Measurements from ENCODE around the gene TRAPPC12. TPM values are rescaled to one million over a fixed set of nuclear protein-coding genes. Genes with fewer than 3 reads are reported as not detected.

TRAPPC12 gene
- total RNA-seq, 1 experiment from 2014 or later: 52.9 TPM

GRCh38 chr2:3456125-3456524, 76.6 kb downstream of the TRAPPC12 start:
- Histone ChIP-seq H3K4me1 (peaks cover 20% of the 10 kb centered on the region), H3K27ac (no peak overlapping the region), H3K4me3 (no peak overlapping the region), H3K9me3 (replicated peaks) (no peaks in the 10 kb centered on the region), H3K27me3 (no peaks in the 10 kb centered on the region), H3K36me3 (peaks cover 5% of the 10 kb centered on the region)
- no peak for DNase-seq

- Histone ChIP-seq H3K27me3 (no peaks in the 10 kb centered on the region), H3K9me3 (replicated peaks) (no peaks in the 10 kb centered on the region), H3K4me1 (peaks cover 6% of the 10 kb centered on the region), H3K36me3 (peaks cover 5% of the 10 kb centered on the region), H3K27ac (no peak overlapping the region), H3K4me3 (no peak overlapping the region)
- DNase-seq: no peak
Observed at GRCh38 chr2:3457524-3458395, 78.3 kb downstream of the TRAPPC12 start.

GRCh38 chr2:3458396-3459184, 79.1 kb downstream of the TRAPPC12 start:
- DNase-seq: no peak
- H3K27me3 ChIP-seq: no peaks in the 10 kb centered on the region
- peaks cover 5% of the 10 kb centered on the region for H3K36me3 ChIP-seq
- peaks cover 4% of the 10 kb centered on the region; the same call in 1 of the 2 replicates for H3K4me1 ChIP-seq
- no peaks in the 10 kb centered on the region for H3K9me3 ChIP-seq (replicated peaks)
- no peak overlapping the region for H3K27ac ChIP-seq
- H3K4me3 ChIP-seq: no peak overlapping the region

GRCh38 chr2:3459185-3460015, 79.9 kb downstream of the TRAPPC12 start:
- H3K9me3 ChIP-seq (replicated peaks): no peaks in the 10 kb centered on the region
- H3K27me3 ChIP-seq: no peaks in the 10 kb centered on the region
- DNase-seq: peak; percentile 49 to 53
- H3K27ac ChIP-seq: no peak overlapping the region
- H3K36me3 ChIP-seq: peaks cover 5% of the 10 kb centered on the region
- no peak overlapping the region for H3K4me3 ChIP-seq
- peaks cover 4% of the 10 kb centered on the region; the same call in 1 of the 2 replicates for H3K4me1 ChIP-seq

GRCh38 chr2:3460156-3460555, 80.7 kb downstream of the TRAPPC12 start:
- Histone ChIP-seq H3K9me3 (replicated peaks) (no peaks in the 10 kb centered on the region), H3K27me3 (no peaks in the 10 kb centered on the region), H3K27ac (no peak overlapping the region), H3K36me3 (peaks cover 5% of the 10 kb centered on the region), H3K4me1 (peaks cover 4% of the 10 kb centered on the region; the same call in 1 of the 2 replicates), H3K4me3 (no peak overlapping the region)
- no peak for DNase-seq

- no peaks in the 10 kb centered on the region for H3K9me3 ChIP-seq (replicated peaks)
- H3K4me1 ChIP-seq: peaks cover 4% of the 10 kb centered on the region; the same call in 1 of the 2 replicates
- H3K4me3 ChIP-seq: no peak overlapping the region
- no peak overlapping the region for H3K27ac ChIP-seq
- DNase-seq: no peak
- H3K36me3 ChIP-seq: peaks cover 5% of the 10 kb centered on the region; the same call in 1 of the 2 replicates
- H3K27me3 ChIP-seq: no peaks in the 10 kb centered on the region
Observed at GRCh38 chr2:3460831-3461800, 81.6 kb downstream of the TRAPPC12 start.

- H3K4me3 ChIP-seq: no peak overlapping the region
- H3K4me1 ChIP-seq: peaks cover 4% of the 10 kb centered on the region; the same call in 1 of the 2 replicates
- DNase-seq: peak in 1 of 2 experiments; percentile 80
- H3K27ac ChIP-seq: no peak overlapping the region
- no peaks in the 10 kb centered on the region for H3K27me3 ChIP-seq
- H3K36me3 ChIP-seq: peaks cover under 1% of the 10 kb centered on the region; the same call in 1 of the 2 replicates
- H3K9me3 ChIP-seq (replicated peaks): no peaks in the 10 kb centered on the region
Observed at GRCh38 chr2:3461801-3462492, 82.5 kb downstream of the TRAPPC12 start.

- Histone ChIP-seq H3K36me3 (no peaks in the 10 kb centered on the region), H3K4me1 (peaks cover 4% of the 10 kb centered on the region; the same call in 1 of the 2 replicates)
- no peak for DNase-seq
Observed at GRCh38 chr2:3462493-3463104, 83.1 kb downstream of the TRAPPC12 start.

GRCh38 chr2:3463186-3463835, 83.8 kb downstream of the TRAPPC12 start:
- no peak for DNase-seq
- Histone ChIP-seq H3K27ac (no peak overlapping the region), H3K27me3 (no peaks in the 10 kb centered on the region), H3K4me3 (no peak overlapping the region), H3K4me1 (peaks cover 4% of the 10 kb centered on the region; the same call in 1 of the 2 replicates), H3K9me3 (replicated peaks) (no peaks in the 10 kb centered on the region), H3K36me3 (no peaks in the 10 kb centered on the region)

More at GRCh38 chr2:3462493-3463104, 83.1 kb downstream of the TRAPPC12 start:
- H3K27me3 ChIP-seq: no peaks in the 10 kb centered on the region
- H3K27ac ChIP-seq: no peak overlapping the region
- H3K4me3 ChIP-seq: no peak overlapping the region
- no peaks in the 10 kb centered on the region for H3K9me3 ChIP-seq (replicated peaks)

- no peak for DNase-seq
- peaks cover 4% of the 10 kb centered on the region; the same call in 1 of the 2 replicates for H3K4me1 ChIP-seq
- H3K9me3 ChIP-seq (replicated peaks): no peaks in the 10 kb centered on the region
- no peak overlapping the region for H3K27ac ChIP-seq
- no peaks in the 10 kb centered on the region for H3K27me3 ChIP-seq
- no peaks in the 10 kb centered on the region for H3K36me3 ChIP-seq
- H3K4me3 ChIP-seq: no peak overlapping the region
Observed at GRCh38 chr2:3463944-3464343, 84.5 kb downstream of the TRAPPC12 start.

- H3K27ac ChIP-seq: no peak overlapping the region
- DNase-seq: no peak
- H3K27me3 ChIP-seq: no peaks in the 10 kb centered on the region
- no peaks in the 10 kb centered on the region for H3K36me3 ChIP-seq
- peaks cover 1% of the 10 kb centered on the region; the same call in 1 of the 2 replicates for H3K4me1 ChIP-seq
- no peaks in the 10 kb centered on the region for H3K9me3 ChIP-seq (replicated peaks)
- H3K4me3 ChIP-seq: no peak overlapping the region
Observed at GRCh38 chr2:3464401-3465005, 85.0 kb downstream of the TRAPPC12 start.

- no peak for DNase-seq
- Histone ChIP-seq H3K27ac (no peak overlapping the region), H3K9me3 (replicated peaks) (no peaks in the 10 kb centered on the region), H3K27me3 (no peaks in the 10 kb centered on the region), H3K4me3 (no peak overlapping the region), H3K36me3 (no peaks in the 10 kb centered on the region), H3K4me1 (peaks cover 6% of the 10 kb centered on the region)
Observed at GRCh38 chr2:3465328-3465727, 85.8 kb downstream of the TRAPPC12 start.
